NCI-H2107 (cell line): ENCODE results near the gene NRBF2.
"Not testable (repeated sequence)": the region's sequence is repeated elsewhere in the genome, so short reads cannot be mapped to it uniquely, and the experiment has no call there.

Experiments used
- DNase-seq: peaks from one replicate; lab custom pipeline; 2025; lab: John Stamatoyannopoulos, UW

NRBF2 gene

GRCh38 chr10:63133056-63133820 lies at the start of gene NRBF2:
NRBF2 (plus strand) TSS chr10:63133328; CDS start chr10:63133471, 143 bp downstream.
- DNase-seq: peak; percentile 89

GRCh38 chr10:63083406-63083805 lies 49.7 kb upstream of the NRBF2 start:
- DNase-seq: not testable (repeated sequence)

GRCh38 chr10:63083904-63084689 lies 49.0 kb upstream of the NRBF2 start:
- peak; percentile 5 for DNase-seq

- DNase-seq: no peak
Observed at GRCh38 chr10:63084690-63085382, 48.3 kb upstream of the NRBF2 start.

GRCh38 chr10:63093227-63093626 lies 39.9 kb upstream of the NRBF2 start:
- DNase-seq: no peak

- DNase-seq: no peak
Observed at GRCh38 chr10:63094405-63094804, 38.7 kb upstream of the NRBF2 start.

- DNase-seq: no peak
Observed at GRCh38 chr10:63094881-63095280, 38.2 kb upstream of the NRBF2 start.

GRCh38 chr10:63099734-63100133 lies 33.4 kb upstream of the NRBF2 start:
- DNase-seq: no peak

- not testable (repeated sequence) for DNase-seq
Observed at GRCh38 chr10:63101091-63101490, 32.0 kb upstream of the NRBF2 start.

- DNase-seq: not testable (repeated sequence)
Observed at GRCh38 chr10:63102279-63102883, 30.7 kb upstream of the NRBF2 start.

GRCh38 chr10:63103178-63103577 lies 29.9 kb upstream of the NRBF2 start:
- DNase-seq: not testable (repeated sequence)

GRCh38 chr10:63103971-63104409 lies 29.1 kb upstream of the NRBF2 start:
- no peak for DNase-seq

GRCh38 chr10:63105225-63106110 lies 27.7 kb upstream of the NRBF2 start:
- no peak for DNase-seq

GRCh38 chr10:63106111-63106755 lies 26.9 kb upstream of the NRBF2 start:
- DNase-seq: no peak

GRCh38 chr10:63107943-63108437 lies 25.1 kb upstream of the NRBF2 start:
- no peak for DNase-seq

GRCh38 chr10:63110940-63111339 lies 22.2 kb upstream of the NRBF2 start:
- DNase-seq: no peak

- no peak for DNase-seq
Observed at GRCh38 chr10:63114031-63114814, 18.9 kb upstream of the NRBF2 start.

GRCh38 chr10:63115732-63116383 lies 17.3 kb upstream of the NRBF2 start:
- DNase-seq: no peak

- no peak for DNase-seq
Observed at GRCh38 chr10:63116452-63117072, 16.6 kb upstream of the NRBF2 start.
